Ectodermal cell (in vitro differentiated cells): ENCODE data around the gene CTSS.

Experiments
- H3K27ac ChIP-seq: 2 replicates; pipeline ENCODE4 v1.7.0; 2013; ENCODE audit warnings: mild to moderate bottlenecking, low read depth, low read length; ENCODE audit not compliant: insufficient read depth, poor library complexity, severe bottlenecking
- H3K27me3 ChIP-seq: 2 replicates; pipeline ENCODE4 v1.7.0; 2013; ENCODE audit warnings: mild to moderate bottlenecking, low read length; ENCODE audit not compliant: insufficient read depth, control insufficient read depth, poor library complexity, severe bottlenecking
- H3K36me3 ChIP-seq: one replicate; pipeline ENCODE4 v1.7.0; 2013; ENCODE audit warnings: low read length; ENCODE audit not compliant: control insufficient read depth, insufficient read depth
- H3K4me1 ChIP-seq: one replicate; pipeline ENCODE4 v1.7.0; 2013; ENCODE audit warnings: low read length; ENCODE audit not compliant: control insufficient read depth, insufficient read depth
- H3K4me3 ChIP-seq: 2 replicates; pipeline ENCODE4 v1.7.0; 2013; ENCODE audit warnings: low read depth, low read length, control low read depth; ENCODE audit not compliant: insufficient read depth
- H3K9me3 ChIP-seq: 2 replicates; pipeline ENCODE4 v1.7.0; 2013; ENCODE audit warnings: mild to moderate bottlenecking, low read length, moderate library complexity; ENCODE audit not compliant: control insufficient read depth
- WGBS, 2 experiments: methylation state at CpG; one replicate each; pipeline ENCODE4 v1.1.7; 2013; ENCODE audit warnings: missing lambda C conversion rate in 2 of 2; 5-methylcytosine and 5-hydroxymethylcytosine counted together

Gene CTSS

DNA sequence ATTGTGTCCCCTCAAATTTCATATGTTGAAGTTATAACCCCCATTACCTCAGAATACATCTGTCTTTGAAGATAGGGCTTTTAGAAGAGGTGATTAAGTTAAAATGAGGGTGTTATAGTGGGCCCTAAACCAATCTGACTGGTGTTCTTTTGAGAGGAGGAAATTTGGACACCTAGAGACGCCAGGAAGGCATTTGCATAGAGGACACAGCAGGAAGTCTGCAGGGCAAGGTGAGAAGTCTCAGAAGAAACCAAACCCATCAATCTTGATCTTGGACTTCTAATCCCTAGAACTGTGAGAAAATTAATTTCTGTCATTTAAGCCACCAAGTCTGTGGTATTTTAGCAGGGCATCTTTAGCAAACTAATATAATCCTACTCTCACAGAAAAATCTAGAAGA is 81.7 kb downstream of the CTSS start:
- H3K4me3 ChIP-seq: no peak overlapping the region
- H3K27me3 ChIP-seq: no peaks in the 10 kb centered on the region
- H3K9me3 ChIP-seq: no peaks in the 10 kb centered on the region
- WGBS, 2 experiments: 76 to 81% methylated on average over 1 of the region's 1 CpG
- H3K4me1 ChIP-seq: no peaks in the 10 kb centered on the region
- no peaks in the 10 kb centered on the region for H3K36me3 ChIP-seq
- no peak overlapping the region for H3K27ac ChIP-seq
